ENCODE measurements around the gene TEX52. TPM values are rescaled to one million over a fixed set of nuclear protein-coding genes. Genes with fewer than 3 reads are reported as not detected.

TEX52 gene
- total RNA-seq, 2 donors from 2014 or later, result 0.22 to 0.29 TPM

DNA sequence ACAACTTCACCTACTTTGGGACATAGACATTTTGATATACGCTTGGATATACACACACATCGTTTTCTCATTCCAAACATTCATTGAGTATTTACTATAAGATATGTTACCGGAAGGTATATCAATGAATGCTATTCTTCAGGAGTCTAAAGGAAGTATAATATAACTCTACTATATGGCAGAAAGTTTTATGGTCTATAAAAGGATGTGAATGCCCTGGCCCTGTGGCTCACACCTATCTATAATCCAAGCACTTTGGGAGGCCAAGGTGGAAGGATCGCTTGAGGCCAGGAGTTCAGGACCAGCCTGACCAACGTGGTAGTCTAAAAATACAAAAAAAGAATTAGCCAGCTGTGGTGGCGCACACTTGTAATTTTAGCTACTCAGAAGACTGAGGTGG lies 27.6 kb downstream of the TEX52 start:
- 100% methylated on average over 3 to 5 of the region's 6 CpGs for WGBS, 2 experiments (ENCODE audit: insufficient coverage in 1 of 2, insufficient read length in 1 of 2)
- Histone ChIP-seq H3K4me3 (ENCODE audit: low read length) (no peak overlapping the region), H3K4me1 (ENCODE audit: control insufficient read depth, insufficient read depth, low read length) (peaks cover 9% of the 10 kb centered on the region), H3K9me3 (ENCODE audit: control insufficient read depth, low read length) (no peaks in the 10 kb centered on the region), H3K36me3 (ENCODE audit: control insufficient read depth, insufficient read depth, low read length) (peaks cover 36% of the 10 kb centered on the region), H3K9ac (ENCODE audit: extremely low read depth, low read length, poor library complexity, severe bottlenecking) (no peak overlapping the region), H3K27me3 (ENCODE audit: control insufficient read depth, insufficient read depth, low read length, poor library complexity, severe bottlenecking) (no peaks in the 10 kb centered on the region), H3K27ac (ENCODE audit: low read depth, low read length) (no peak overlapping the region)
- Mint-ChIP-seq H3K9me3 (no peaks in the 10 kb centered on the region), H3K4me3 (no peak overlapping the region), H3K27me3 (ENCODE audit: insufficient read depth) (no peaks in the 10 kb centered on the region), H3K4me1 (peaks cover 31% of the 10 kb centered on the region), H3K36me3 (ENCODE audit: low read depth) (peaks cover 51% of the 10 kb centered on the region), H3K27ac (no peak overlapping the region)
- no peak for DNase-seq
- TF ChIP-seq, protein P1, sequence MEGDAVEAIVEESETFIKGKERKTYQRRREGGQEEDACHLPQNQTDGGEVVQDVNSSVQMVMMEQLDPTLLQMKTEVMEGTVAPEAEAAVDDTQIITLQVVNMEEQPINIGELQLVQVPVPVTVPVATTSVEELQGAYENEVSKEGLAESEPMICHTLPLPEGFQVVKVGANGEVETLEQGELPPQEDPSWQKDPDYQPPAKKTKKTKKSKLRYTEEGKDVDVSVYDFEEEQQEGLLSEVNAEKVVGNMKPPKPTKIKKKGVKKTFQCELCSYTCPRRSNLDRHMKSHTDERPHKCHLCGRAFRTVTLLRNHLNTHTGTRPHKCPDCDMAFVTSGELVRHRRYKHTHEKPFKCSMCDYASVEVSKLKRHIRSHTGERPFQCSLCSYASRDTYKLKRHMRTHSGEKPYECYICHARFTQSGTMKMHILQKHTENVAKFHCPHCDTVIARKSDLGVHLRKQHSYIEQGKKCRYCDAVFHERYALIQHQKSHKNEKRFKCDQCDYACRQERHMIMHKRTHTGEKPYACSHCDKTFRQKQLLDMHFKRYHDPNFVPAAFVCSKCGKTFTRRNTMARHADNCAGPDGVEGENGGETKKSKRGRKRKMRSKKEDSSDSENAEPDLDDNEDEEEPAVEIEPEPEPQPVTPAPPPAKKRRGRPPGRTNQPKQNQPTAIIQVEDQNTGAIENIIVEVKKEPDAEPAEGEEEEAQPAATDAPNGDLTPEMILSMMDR (conservative IDR thresholded peaks at IDR 0.05), result no peak

DNA sequence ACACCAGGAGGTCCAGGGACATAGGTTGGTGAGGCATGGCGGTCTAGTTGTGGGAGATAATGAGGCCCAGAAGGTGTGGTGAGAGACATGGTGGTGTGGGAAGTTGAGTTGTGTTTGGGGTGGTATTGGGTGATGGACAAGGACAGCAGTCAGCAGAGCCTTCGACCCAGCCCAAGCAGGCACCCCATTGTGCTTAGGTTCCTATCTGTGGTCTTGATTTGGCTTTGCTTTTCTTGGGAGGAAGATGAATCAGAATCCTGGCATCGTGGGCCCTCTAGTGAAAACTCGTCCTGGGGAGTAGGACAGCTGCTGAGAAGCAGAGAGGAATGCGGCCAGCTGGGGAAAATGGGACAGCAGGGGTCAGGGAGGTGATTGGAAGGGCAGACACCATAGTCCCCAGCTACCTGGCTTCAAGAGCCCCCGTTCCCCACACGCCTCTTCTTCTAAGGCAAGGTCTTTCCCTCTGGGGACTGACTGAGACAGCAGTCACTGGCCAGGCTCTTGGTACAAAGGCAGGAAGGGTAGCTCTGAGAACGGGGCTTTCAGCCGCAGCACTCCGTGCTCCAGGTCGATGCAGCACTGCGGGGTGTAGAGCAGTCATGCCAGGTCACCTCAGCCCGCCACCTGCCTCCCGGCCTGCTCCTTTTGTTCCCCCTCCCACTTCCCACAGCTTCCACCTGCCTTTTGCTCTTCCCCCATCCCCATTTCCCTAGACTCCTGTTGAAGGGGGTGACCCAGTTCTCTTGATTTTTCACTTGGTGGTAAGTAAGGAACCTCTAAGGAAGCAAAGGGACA lies 29.9 kb downstream of the TEX52 start:
- no peak for DNase-seq
- no peak overlapping the region for H3K27ac ChIP-seq (ENCODE audit: low read depth, low read length)
- H3K4me3 Mint-ChIP-seq, result no peak overlapping the region
- no peaks in the 10 kb centered on the region for H3K27me3 ChIP-seq (ENCODE audit: control insufficient read depth, insufficient read depth, low read length, poor library complexity, severe bottlenecking)
- peak overlapping the region; percentile 16 for H3K4me3 ChIP-seq (ENCODE audit: low read length)
- peak overlapping the region; percentile 69 for H3K27ac Mint-ChIP-seq
- no peaks in the 10 kb centered on the region for H3K27me3 Mint-ChIP-seq (ENCODE audit: insufficient read depth)
- no peaks in the 10 kb centered on the region for H3K9me3 Mint-ChIP-seq
- no peaks in the 10 kb centered on the region for H3K9me3 ChIP-seq (ENCODE audit: control insufficient read depth, low read length)
- H3K9ac ChIP-seq (ENCODE audit: extremely low read depth, low read length, poor library complexity, severe bottlenecking), result no peak overlapping the region
- peaks cover 9% of the 10 kb centered on the region for H3K4me1 ChIP-seq (ENCODE audit: control insufficient read depth, insufficient read depth, low read length)
- WGBS, 2 experiments (ENCODE audit: insufficient coverage in 1 of 2, insufficient read length in 1 of 2), result 86 to 89% methylated on average over 3 to 14 of the region's 14 CpGs
- H3K36me3 Mint-ChIP-seq (ENCODE audit: low read depth), result peaks cover 69% of the 10 kb centered on the region
- peaks cover 33% of the 10 kb centered on the region for H3K4me1 Mint-ChIP-seq
- peaks cover 59% of the 10 kb centered on the region for H3K36me3 ChIP-seq (ENCODE audit: control insufficient read depth, insufficient read depth, low read length)
- TF ChIP-seq, protein P1 (conservative IDR thresholded peaks at IDR 0.05), result no peak

DNA sequence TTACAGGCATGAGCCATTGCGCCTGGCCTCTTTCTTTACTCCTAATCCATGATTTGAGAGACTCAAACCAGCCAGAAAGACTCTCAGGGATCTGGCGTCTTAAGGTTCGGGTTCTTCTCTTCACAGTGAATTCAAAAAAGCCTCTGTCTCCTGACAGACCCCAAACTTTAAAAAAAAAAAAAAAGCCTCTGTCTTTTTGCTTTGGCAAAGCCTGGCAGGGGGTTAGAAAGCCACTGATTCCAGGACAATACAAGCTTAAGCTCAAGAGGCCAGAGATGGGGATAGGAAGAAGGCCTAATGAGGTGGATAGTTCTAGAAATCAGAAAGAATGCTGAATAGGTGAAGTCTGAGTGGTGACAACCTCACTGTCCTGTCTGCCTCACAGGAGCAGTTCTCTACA lies 30.8 kb downstream of the TEX52 start:
- no peak overlapping the region for H3K4me3 Mint-ChIP-seq
- H3K9ac ChIP-seq (ENCODE audit: extremely low read depth, low read length, poor library complexity, severe bottlenecking), result no peak overlapping the region
- no peaks in the 10 kb centered on the region for H3K27me3 ChIP-seq (ENCODE audit: control insufficient read depth, insufficient read depth, low read length, poor library complexity, severe bottlenecking)
- peaks cover 62% of the 10 kb centered on the region for H3K36me3 ChIP-seq (ENCODE audit: control insufficient read depth, insufficient read depth, low read length)
- no peak for DNase-seq
- no peaks in the 10 kb centered on the region for H3K9me3 Mint-ChIP-seq
- H3K4me1 ChIP-seq (ENCODE audit: control insufficient read depth, insufficient read depth, low read length), result peaks cover 9% of the 10 kb centered on the region
- peak overlapping the region; percentile 69 for H3K27ac Mint-ChIP-seq
- peaks cover 71% of the 10 kb centered on the region for H3K36me3 Mint-ChIP-seq (ENCODE audit: low read depth)
- peaks cover 33% of the 10 kb centered on the region for H3K4me1 Mint-ChIP-seq
- no peak overlapping the region for H3K27ac ChIP-seq (ENCODE audit: low read depth, low read length)
- 82 to 100% methylated on average over 1 to 3 of the region's 3 CpGs for WGBS, 2 experiments (ENCODE audit: insufficient coverage in 1 of 2, insufficient read length in 1 of 2)
- H3K9me3 ChIP-seq (ENCODE audit: control insufficient read depth, low read length), result no peaks in the 10 kb centered on the region
- H3K27me3 Mint-ChIP-seq (ENCODE audit: insufficient read depth), result no peaks in the 10 kb centered on the region
- peak overlapping the region; percentile 16 for H3K4me3 ChIP-seq (ENCODE audit: low read length)
- TF ChIP-seq, protein P1 (conservative IDR thresholded peaks at IDR 0.05), result no peak

All from endodermal cell (in vitro differentiated cells).